HG03521 (cell line): ENCODE measurements around the gene NOP14.
"Not testable (repeated sequence)": the region's sequence is repeated elsewhere in the genome, so short reads cannot be mapped to it uniquely, and the experiment has no call there.

Source experiments
- ATAC-seq: cut with Tn5 transposase; IDR thresholded peaks from one replicate; pipeline ENCODE4 v1.9.1; 2021; ENCODE audit warnings: mild to moderate bottlenecking, moderate library complexity; ENCODE audit not compliant: unreplicated experiment

The NOP14 gene

GRCh38 chr4:2918300-2918699 lies 44.9 kb downstream of the NOP14 start:
- ATAC-seq = not testable (repeated sequence)

- ATAC-seq = not testable (repeated sequence)
Measured at GRCh38 chr4:2916696-2917095, 46.5 kb downstream of the NOP14 start.

- no peak for ATAC-seq
Measured at GRCh38 chr4:2915789-2916188, 47.4 kb downstream of the NOP14 start.

- ATAC-seq = no peak
Measured at GRCh38 chr4:2914256-2915126, 48.7 kb downstream of the NOP14 start.

GRCh38 chr4:2913168-2913567 lies 50.0 kb downstream of the NOP14 start:
- no peak for ATAC-seq

GRCh38 chr4:2911868-2912267 lies 51.3 kb downstream of the NOP14 start:
- no peak for ATAC-seq

GRCh38 chr4:2910409-2910808 lies 52.8 kb downstream of the NOP14 start:
- no peak for ATAC-seq

- no peak for ATAC-seq
Measured at GRCh38 chr4:2909583-2909982, 53.6 kb downstream of the NOP14 start.

- ATAC-seq = no peak
Measured at GRCh38 chr4:2908686-2909085, 54.5 kb downstream of the NOP14 start.

- ATAC-seq = no peak
Measured at GRCh38 chr4:2907706-2908293, 55.4 kb downstream of the NOP14 start.

GRCh38 chr4:2907226-2907625 lies 56.0 kb downstream of the NOP14 start:
- ATAC-seq = no peak

- ATAC-seq = no peak
Measured at GRCh38 chr4:2906218-2906617, 57.0 kb downstream of the NOP14 start.

GRCh38 chr4:2905544-2905943 lies 57.7 kb downstream of the NOP14 start:
- no peak for ATAC-seq

GRCh38 chr4:2902126-2902525 lies 61.1 kb downstream of the NOP14 start:
- no peak for ATAC-seq

GRCh38 chr4:2901186-2901585 lies 62.0 kb downstream of the NOP14 start:
- ATAC-seq = no peak

GRCh38 chr4:2900741-2901140 lies 62.5 kb downstream of the NOP14 start:
- ATAC-seq = no peak

GRCh38 chr4:2898001-2898400 lies 65.2 kb downstream of the NOP14 start:
- ATAC-seq = no peak

- ATAC-seq = no peak
Measured at GRCh38 chr4:2893772-2894171, 69.4 kb downstream of the NOP14 start.

- ATAC-seq = no peak
Measured at GRCh38 chr4:2891294-2891693, 71.9 kb downstream of the NOP14 start.

GRCh38 chr4:2888886-2889285 lies 74.3 kb downstream of the NOP14 start:
- no peak for ATAC-seq
